MM.1S (cell line): ENCODE data around the gene PREP.

ENCODE experiments used
- CTCF ChIP-seq: fragments of 300-600 bp; sonication (generic); IDR thresholded peaks from 2 replicates; pipeline ENCODE4 v1.5.1; 2016; ENCODE audit warnings: antibody characterized with exemption, low read length, mixed read lengths
- EZH2 ChIP-seq: fragments of 300-600 bp; sonication (generic); optimal IDR thresholded peaks from 2 replicates; pipeline ENCODE3; 2017; ENCODE audit warnings: low read depth, mild to moderate bottlenecking, antibody characterized with exemption, low read length, mixed read lengths
- EZH2phosphoT487 ChIP-seq: fragments of 300-600 bp; sonication (generic); IDR thresholded peaks from 2 replicates; pipeline ENCODE4 v1.6.1; 2018; ENCODE audit warnings: antibody characterized with exemption, low read length

DNA sequence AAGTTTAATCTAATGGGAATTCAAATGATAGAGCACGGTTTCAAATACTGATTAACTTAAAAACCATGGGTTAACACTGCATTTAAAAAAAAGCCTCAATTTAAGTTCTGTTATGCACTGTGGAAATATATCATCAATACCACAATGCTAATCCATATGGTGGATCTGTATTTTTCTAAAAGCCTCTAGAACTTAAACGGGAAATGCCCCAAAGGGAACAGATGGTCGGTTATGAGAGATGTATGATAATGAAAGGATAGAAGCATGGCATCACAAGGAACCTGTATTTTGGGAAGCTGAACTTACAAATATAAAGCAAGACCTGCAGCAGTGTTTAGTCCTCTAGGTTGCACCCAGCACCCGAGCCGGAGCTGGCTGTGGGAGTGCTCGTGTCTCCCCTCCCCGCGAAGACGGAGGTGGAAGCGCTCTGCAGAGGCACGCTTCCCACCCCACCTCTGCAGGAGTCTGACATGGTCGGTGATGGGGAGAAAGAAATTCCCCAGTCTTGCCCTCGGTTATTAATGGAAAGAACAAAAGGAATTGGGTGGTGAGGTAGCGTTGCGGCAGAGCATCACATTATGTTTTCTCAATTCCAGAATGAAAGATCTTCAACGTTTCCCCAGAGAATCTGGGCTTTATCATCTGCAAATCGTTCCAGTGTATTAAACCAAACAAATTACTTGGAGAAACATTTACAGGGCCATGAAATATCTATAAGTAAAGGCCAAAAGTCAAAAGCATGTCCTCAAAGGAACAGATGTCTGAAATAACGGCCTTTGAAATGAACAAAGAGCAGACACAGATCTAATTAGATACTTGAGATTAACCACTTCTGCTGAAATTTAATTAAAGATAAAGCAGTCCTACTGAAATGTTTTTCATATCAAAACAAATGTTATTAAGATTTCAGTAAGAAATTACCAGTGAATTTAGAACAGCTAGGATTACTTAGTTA lies 120.0 kb downstream of the PREP start:
- no peak for TF ChIP-seq CTCF
- TF ChIP-seq EZH2: no peak
- TF ChIP-seq EZH2phosphoT487: no peak
